ENCODE data around the gene PXDN.

The PXDN gene

GRCh38 chr2:1585635-1586034 is 158.7 kb downstream of the PXDN start:
- no peak for DNase-seq

- no peak for DNase-seq
These were observed 159.4 kb downstream of the PXDN start for GRCh38 chr2:1584691-1585485.

DNA sequence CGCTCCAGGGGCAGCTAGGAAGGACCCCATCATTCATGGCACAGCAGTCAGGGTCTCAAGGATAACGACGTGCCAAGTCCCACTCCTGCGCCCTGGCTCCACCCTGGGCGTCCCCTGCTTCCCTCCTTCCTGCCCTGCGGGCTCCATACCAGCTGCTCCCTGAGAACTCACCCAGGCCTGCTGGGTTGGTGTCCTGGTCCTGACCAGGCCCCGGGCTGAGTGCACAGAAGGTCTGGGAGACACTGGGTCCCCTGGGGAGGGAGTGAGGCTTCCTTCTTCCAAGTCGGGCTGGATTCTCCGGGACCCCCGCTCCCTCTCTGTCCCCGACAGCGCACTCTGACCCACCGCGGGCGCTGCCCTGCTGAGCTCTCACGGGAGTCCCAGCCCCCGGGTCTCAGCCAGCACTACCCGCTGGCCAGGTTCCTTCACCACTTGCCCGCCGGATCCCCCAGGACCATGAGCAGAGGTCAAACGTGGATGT is 160.2 kb downstream of the PXDN start:
- DNase-seq = no peak

GRCh38 chr2:1582891-1583341 is 161.4 kb downstream of the PXDN start:
- no peak for DNase-seq

- no peak for DNase-seq
These were observed 162.2 kb downstream of the PXDN start for GRCh38 chr2:1581965-1582625.

Data from hypothalamus (tissue), 51 donors.